HCT116 (cell line): Measurements from ENCODE around the gene SCN1B. TPM values are rescaled to one million over a fixed set of nuclear protein-coding genes. Genes with fewer than 3 reads are reported as not detected.

ENCODE experiments used
- ATAC-seq: fragments of 200-7000 bp; cut with Tn5 transposase; 2 replicates; pipeline ENCODE4 v1.9.1; 2020; ENCODE audit warnings: mild to moderate bottlenecking, moderate library complexity
- BruUV-seq: library from RNA; stranded (reverse); fragments of 400-500 nt; replicated peaks from 2 replicates; lab custom pipeline; 2021; lab: Mats Ljungman, UMichigan
- CTCF ChIA-PET: fragments of 300-600 bp; sonication (Branson Sonifier 250); formaldehyde crosslinking; loops from one replicate; lab custom pipeline; 2021; ENCODE audit warnings: antibody characterized with exemption; lab: Charles Lee
- POLR2A ChIA-PET: fragments of 300-600, 350-600 bp; sonication (Branson Sonifier 250); formaldehyde crosslinking; loops from one replicate; lab custom pipeline; 2021; ENCODE audit warnings: antibody characterized with exemption; lab: Charles Lee
- RAD21 ChIA-PET, 2 experiments: fragments of 300-600 bp; sonication (Branson Sonifier 250); formaldehyde crosslinking; loops; one replicate each; lab custom pipeline; 2023; ENCODE audit warnings: low total read pairs in 2 of 2; ENCODE audit not compliant: uncharacterized antibody in 2 of 2, unreplicated experiment in 2 of 2, low non-redundant PET in 1 of 2; lab: Charles Lee
- DNase-seq: peaks from one replicate; pipeline ENCODE4 v3.0.0-alpha.2; 2010; ENCODE audit warnings: low read depth, low spot score
- H2AFZ ChIP-seq: fragments of 200-600 bp; shearing (Covaris generic), sonication (generic); 2 replicates; pipeline ENCODE4 v1.6.1; 2017; ENCODE audit warnings: low read depth, mixed run types, mixed read lengths, antibody characterized with exemption, low read length; ENCODE audit not compliant: poor library complexity, severe bottlenecking
- H3K27ac ChIP-seq: 2 replicates; pipeline ENCODE4 v1.5.1; 2012; ENCODE audit warnings: low read depth, low read length
- H3K27me3 ChIP-seq: fragments of 200-600 bp; sonication (generic); 2 replicates; pipeline ENCODE4 v1.6.1; 2016; ENCODE audit warnings: mixed run types, low read length, mixed read lengths; ENCODE audit not compliant: insufficient read depth
- H3K36me3 ChIP-seq, 2 experiments: fragments of 200-500 bp in 1 of 2; fragments of 200-600 bp in 1 of 2; sonication (Bioruptor generic) in 1 of 2; sonication (generic) in 1 of 2; 2 replicates each; pipeline versions ENCODE4 v1.5.1 to v1.6.1; 2014 to 2016; ENCODE audit warnings: low read length in 2 of 2, inconsistent platforms in 1 of 2, mixed read lengths in 1 of 2, mixed run types in 1 of 2; ENCODE audit not compliant: insufficient read depth in 2 of 2, control insufficient read depth in 1 of 2
- H3K4me1 ChIP-seq, 2 experiments: fragments of 200-600 bp in 1 of 2; sonication (generic) in 1 of 2; 2 replicates each; pipeline versions ENCODE4 v1.5.1 to v1.6.1; 2012 to 2017; ENCODE audit warnings: low read length in 2 of 2, inconsistent platforms in 1 of 2, mild to moderate bottlenecking in 1 of 2, mixed read lengths in 1 of 2, mixed run types in 1 of 2, moderate library complexity in 1 of 2; ENCODE audit not compliant: insufficient read depth in 2 of 2, control insufficient read depth in 1 of 2
- H3K4me2 ChIP-seq: fragments of 200-600 bp; sonication (generic); 2 replicates; pipeline ENCODE4 v1.6.1; 2017; ENCODE audit warnings: mixed run types, low read length, mixed read lengths
- H3K4me3 ChIP-seq, 2 experiments: fragments of 200-600 bp in 1 of 2; sonication (generic) in 1 of 2; replicated peaks in 1 of 2; 2 replicates each; pipeline ENCODE4 v1.5.1; 2011 to 2016; ENCODE audit warnings: low read length in 2 of 2, control low read depth in 1 of 2, low read depth in 1 of 2, mild to moderate bottlenecking in 1 of 2, mixed read lengths in 1 of 2, mixed run types in 1 of 2
- H3K79me2 ChIP-seq: fragments of 200-600 bp; sonication (generic); 2 replicates; pipeline ENCODE4 v1.6.1; 2017; ENCODE audit warnings: mild to moderate bottlenecking, mixed run types, low read length, moderate library complexity, mixed read lengths; ENCODE audit not compliant: insufficient read depth
- H3K9ac ChIP-seq: fragments of 200-600 bp; sonication (generic); 2 replicates; pipeline ENCODE4 v1.6.1; 2016; ENCODE audit warnings: low read length, mixed read lengths
- H3K9me2 ChIP-seq: fragments of 200-600 bp; sonication (generic), shearing (Covaris generic); 2 replicates; pipeline ENCODE4 v1.6.1; 2017; ENCODE audit warnings: mixed run types, mild to moderate bottlenecking, moderate library complexity; ENCODE audit not compliant: insufficient read depth
- H3K9me3 ChIP-seq, 2 experiments: fragments of 200-500 bp in 1 of 2; fragments of 200-600 bp in 1 of 2; sonication (Bioruptor generic) in 1 of 2; sonication (generic) in 1 of 2; 2 replicates each; pipeline ENCODE4 v1.6.1; 2014 to 2017; ENCODE audit warnings: low read length in 2 of 2, mixed read lengths in 2 of 2, inconsistent platforms in 1 of 2, low read depth in 1 of 2, mild to moderate bottlenecking in 1 of 2, mixed run types in 1 of 2, moderate library complexity in 1 of 2; ENCODE audit not compliant: control insufficient read depth in 1 of 2, insufficient read depth in 1 of 2
- H4K20me1 ChIP-seq: fragments of 200-600 bp; sonication (generic), shearing (Covaris generic); 2 replicates; pipeline ENCODE4 v1.6.1; 2017; ENCODE audit warnings: mixed run types, mild to moderate bottlenecking, moderate library complexity; ENCODE audit not compliant: insufficient read depth
- ATF3 ChIP-seq: IDR thresholded peaks from 2 replicates; pipeline ENCODE4 v1.6.1; 2012
- CBX3 ChIP-seq: IDR thresholded peaks from 2 replicates; pipeline ENCODE4 v1.6.1; 2012; ENCODE audit warnings: low read depth
- CEBPB ChIP-seq: IDR thresholded peaks from 2 replicates; pipeline ENCODE4 v1.6.1; 2012; ENCODE audit warnings: low read depth
- CTCF ChIP-seq, 3 experiments: fragments of 200-600 bp in 1 of 3; sonication (generic) in 1 of 3; IDR thresholded peaks in 2 of 3; conservative IDR thresholded peaks in 1 of 3; 2 replicates each; pipeline ENCODE4 v1.5.1; 2012 to 2017; ENCODE audit warnings: low read depth in 2 of 3, low read length in 2 of 3, antibody characterized with exemption in 1 of 3, borderline replicate concordance in 1 of 3, control low read depth in 1 of 3, mild to moderate bottlenecking in 1 of 3, mixed read lengths in 1 of 3, mixed run types in 1 of 3, moderate library complexity in 1 of 3; ENCODE audit not compliant: insufficient read depth in 1 of 3
- EGR1 ChIP-seq: IDR thresholded peaks from 2 replicates; pipeline ENCODE4 v1.6.1; 2012; ENCODE audit warnings: low read depth
- ELF1 ChIP-seq: IDR thresholded peaks from 2 replicates; pipeline ENCODE4 v1.6.1; 2012; ENCODE audit warnings: low read depth, borderline replicate concordance
- EZH2 ChIP-seq: fragments of 200-600 bp; sonication (generic); IDR thresholded peaks from 2 replicates; pipeline ENCODE4 v1.6.1; 2017; ENCODE audit warnings: antibody characterized with exemption, mixed run types
- JUND ChIP-seq: IDR thresholded peaks from 2 replicates; pipeline ENCODE4 v1.6.1; 2012
- POLR2A ChIP-seq: IDR thresholded peaks from 2 replicates; pipeline ENCODE4 v1.7.0; 2011; ENCODE audit warnings: borderline replicate concordance; ENCODE audit not compliant: insufficient read depth, insufficient read length; ENCODE audit errors: extremely low read depth
- RAD21 ChIP-seq: IDR thresholded peaks from 2 replicates; pipeline ENCODE4 v1.6.1; 2012; ENCODE audit warnings: low read depth, mild to moderate bottlenecking
- REST ChIP-seq: IDR thresholded peaks from 2 replicates; pipeline ENCODE4 v1.6.1; 2012; ENCODE audit warnings: low read depth
- SIN3A ChIP-seq: IDR thresholded peaks from 2 replicates; pipeline ENCODE4 v1.6.1; 2012; ENCODE audit warnings: low read depth
- SP1 ChIP-seq: IDR thresholded peaks from 2 replicates; pipeline ENCODE4 v1.6.1; 2012; ENCODE audit warnings: low read depth
- SRF ChIP-seq: IDR thresholded peaks from 2 replicates; pipeline ENCODE4 v1.6.1; 2012; ENCODE audit warnings: low read depth
- TCF7L2 ChIP-seq: IDR thresholded peaks from 2 replicates; pipeline ENCODE4 v1.7.0; 2011; ENCODE audit warnings: borderline replicate concordance, inconsistent platforms; ENCODE audit not compliant: insufficient read depth, insufficient read length; ENCODE audit errors: extremely low read depth
- YY1 ChIP-seq: IDR thresholded peaks from 2 replicates; pipeline ENCODE4 v1.6.1; 2011; ENCODE audit warnings: low read length, low read depth, moderate library complexity, mild to moderate bottlenecking; ENCODE audit not compliant: insufficient replicate concordance; ENCODE audit errors: extremely low read depth
- ZNF274 ChIP-seq: fragments of 200-500 bp; sonication (Bioruptor generic); IDR thresholded peaks from 2 replicates; pipeline ENCODE4 v1.6.1; 2014; ENCODE audit warnings: mild to moderate bottlenecking, low read depth, low read length, inconsistent platforms
- intact Hi-C: fragments of 100-400 bp; cut with micrococcal nuclease; formaldehyde crosslinking; loops from 2 replicates; pipeline ENCODE4 v1.10.0; 2022
- total RNA-seq: library from RNA; stranded (reverse); gene quantifications from one replicate; pipeline ENCODE4 v1.2.1, GENCODE V29; 2021; ENCODE audit not compliant: unreplicated experiment

SCN1B gene
- total RNA-seq, 1 experiment from 2014 or later = 6.6 TPM

GRCh38 chr19:35022460-35022859, 7.8 kb upstream of the SCN1B start:
- Histone ChIP-seq H3K36me3 (peaks cover 20 to 32% of the 10 kb centered on the region in 2 experiments; a peak in 2 of 4 replicates), H3K79me2 (no peaks in the 10 kb centered on the region), H3K4me2 (no peak overlapping the region), H3K4me1 (peaks cover 0 to under 1% of the 10 kb centered on the region in 2 experiments; a peak in 1 of 4 replicates), H3K9ac (no peak overlapping the region), H2AFZ (no peak overlapping the region), H4K20me1 (no peaks in the 10 kb centered on the region), H3K27me3 (no peaks in the 10 kb centered on the region), H3K4me3 (no peak overlapping the region), H3K27ac (no peak overlapping the region), H3K9me2 (no peaks in the 10 kb centered on the region), H3K9me3 (no peaks in the 10 kb centered on the region)
- TF ChIP-seq YY1 = no peak
- no peak for TF ChIP-seq EZH2
- no peak for TF ChIP-seq POLR2A
- no peak for TF ChIP-seq SP1
- TF ChIP-seq ATF3 = no peak
- no peak for TF ChIP-seq RAD21
- TF ChIP-seq ELF1 = no peak
- no peak for TF ChIP-seq CBX3
- TF ChIP-seq EGR1 = no peak
- CTCF ChIA-PET = no interaction called here
- BruUV-seq = no TSS peak
- DNase-seq (no peak), ATAC-seq (no peak)
- intact Hi-C loops = no loop called here
- RAD21 ChIA-PET = no interaction called here
- POLR2A ChIA-PET = interaction anchor here (0.5 kb wide), 1 partner anchor 23 kb away, joined by 3 read pairs; no protein-coding TSS in a partner anchor

- Histone ChIP-seq H2AFZ (no peak overlapping the region), H3K4me1 (peaks cover 3 to 10% of the 10 kb centered on the region in 2 experiments; a peak in 3 of 4 replicates), H3K4me2 (no peak overlapping the region), H4K20me1 (no peaks in the 10 kb centered on the region), H3K27ac (no peak overlapping the region), H3K9ac (no peak overlapping the region), H3K9me3 (no peaks in the 10 kb centered on the region), H3K36me3 (peaks cover 22 to 30% of the 10 kb centered on the region in 2 experiments; a peak in 3 of 4 replicates), H3K79me2 (no peaks in the 10 kb centered on the region), H3K4me3 (no peak overlapping the region), H3K9me2 (no peaks in the 10 kb centered on the region), H3K27me3 (no peaks in the 10 kb centered on the region)
- ATAC-seq = no peak
- intact Hi-C loops = no loop called here
- ChIA-PET POLR2A (no interaction called here), CTCF (no interaction called here), RAD21 (no interaction called here)
- no TSS peak for BruUV-seq
- no peak for DNase-seq
- TF ChIP-seq CTCF (IDR thresholded peaks at IDR 0.05 in 2 of 3, conservative IDR thresholded peaks at IDR 0.05 in 1 of 3; ENCODE audit: borderline replicate concordance in 1 of 3, insufficient read depth in 1 of 3, low read depth in 2 of 3, low read length in 2 of 3) (no peak), SRF (no peak), REST (no peak), JUND (no peak), YY1 (no peak), SIN3A (no peak), CBX3 (no peak), TCF7L2 (no peak), SP1 (no peak), ZNF274 (no peak), CEBPB (no peak)
These were observed 6.8 kb upstream of the SCN1B start for GRCh38 chr19:35023428-35023827.
